DOHH2 (cell line): ENCODE results near the gene NKD1.

ENCODE experiments used
- CTCF ChIP-seq: fragments of 200-600 bp; sonication (generic); IDR thresholded peaks from one replicate; pipeline ENCODE4 v1.5.1; 2014; ENCODE audit warnings: antibody characterized with exemption, mild to moderate bottlenecking, low read depth, low read length; ENCODE audit not compliant: poor library complexity, severe bottlenecking
- EZH2phosphoT487 ChIP-seq: fragments of 200-600 bp; sonication (generic); IDR thresholded peaks from 2 replicates; pipeline ENCODE4 v1.6.1; 2017; ENCODE audit warnings: borderline replicate concordance, mild to moderate bottlenecking, antibody characterized with exemption, low read length, moderate library complexity, mixed read lengths

GRCh38 chr16:50642349-50642748, 94.2 kb downstream of the NKD1 start:
- TF ChIP-seq CTCF (no peak), EZH2phosphoT487 (no peak)
